GM12865 (cell line): ENCODE data around the gene TSEN34.
"Not testable (repeated sequence)": the region's sequence is repeated elsewhere in the genome, so short reads cannot be mapped to it uniquely, and the experiment has no call there.

Experiments
- DNase-seq: peaks from one replicate; pipeline ENCODE4 v3.0.0; 2010; ENCODE audit warnings: low read depth
- H3K4me3 ChIP-seq: 2 replicates; pipeline ENCODE4 v1.5.1; 2011; ENCODE audit warnings: mild to moderate bottlenecking, low read depth, low read length, control low read depth
- TF ChIP-seq, protein P1 (sequence below): IDR thresholded peaks from 2 replicates; pipeline ENCODE4 v1.5.1; 2011; ENCODE audit warnings: low read length, control low read depth, low read depth, inconsistent platforms; ENCODE audit not compliant: insufficient read depth; ENCODE audit errors: missing control alignments

TSEN34 gene

DNA sequence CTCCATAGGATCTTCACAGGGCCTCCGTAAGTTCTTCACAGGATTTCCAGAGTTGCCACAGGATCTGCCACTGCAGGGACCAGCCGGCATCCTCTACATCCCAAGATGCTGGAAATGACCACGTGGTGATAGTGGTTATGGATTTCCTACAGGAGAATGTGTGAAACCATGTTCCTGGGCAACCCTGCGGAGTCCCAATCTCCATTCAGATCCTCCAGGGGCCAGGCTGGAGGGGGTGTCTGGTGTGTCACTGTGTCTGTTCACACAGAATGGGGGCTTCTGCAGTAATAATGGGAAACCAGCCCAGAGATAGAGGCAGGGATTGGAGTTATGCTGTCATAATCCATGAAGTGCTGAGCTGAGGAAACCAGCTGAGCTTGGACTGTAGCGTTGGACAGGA is 42.8 kb downstream of the TSEN34 start:
- DNase-seq, result no peak
- TF ChIP-seq, protein P1, sequence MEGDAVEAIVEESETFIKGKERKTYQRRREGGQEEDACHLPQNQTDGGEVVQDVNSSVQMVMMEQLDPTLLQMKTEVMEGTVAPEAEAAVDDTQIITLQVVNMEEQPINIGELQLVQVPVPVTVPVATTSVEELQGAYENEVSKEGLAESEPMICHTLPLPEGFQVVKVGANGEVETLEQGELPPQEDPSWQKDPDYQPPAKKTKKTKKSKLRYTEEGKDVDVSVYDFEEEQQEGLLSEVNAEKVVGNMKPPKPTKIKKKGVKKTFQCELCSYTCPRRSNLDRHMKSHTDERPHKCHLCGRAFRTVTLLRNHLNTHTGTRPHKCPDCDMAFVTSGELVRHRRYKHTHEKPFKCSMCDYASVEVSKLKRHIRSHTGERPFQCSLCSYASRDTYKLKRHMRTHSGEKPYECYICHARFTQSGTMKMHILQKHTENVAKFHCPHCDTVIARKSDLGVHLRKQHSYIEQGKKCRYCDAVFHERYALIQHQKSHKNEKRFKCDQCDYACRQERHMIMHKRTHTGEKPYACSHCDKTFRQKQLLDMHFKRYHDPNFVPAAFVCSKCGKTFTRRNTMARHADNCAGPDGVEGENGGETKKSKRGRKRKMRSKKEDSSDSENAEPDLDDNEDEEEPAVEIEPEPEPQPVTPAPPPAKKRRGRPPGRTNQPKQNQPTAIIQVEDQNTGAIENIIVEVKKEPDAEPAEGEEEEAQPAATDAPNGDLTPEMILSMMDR, result no peak

DNA sequence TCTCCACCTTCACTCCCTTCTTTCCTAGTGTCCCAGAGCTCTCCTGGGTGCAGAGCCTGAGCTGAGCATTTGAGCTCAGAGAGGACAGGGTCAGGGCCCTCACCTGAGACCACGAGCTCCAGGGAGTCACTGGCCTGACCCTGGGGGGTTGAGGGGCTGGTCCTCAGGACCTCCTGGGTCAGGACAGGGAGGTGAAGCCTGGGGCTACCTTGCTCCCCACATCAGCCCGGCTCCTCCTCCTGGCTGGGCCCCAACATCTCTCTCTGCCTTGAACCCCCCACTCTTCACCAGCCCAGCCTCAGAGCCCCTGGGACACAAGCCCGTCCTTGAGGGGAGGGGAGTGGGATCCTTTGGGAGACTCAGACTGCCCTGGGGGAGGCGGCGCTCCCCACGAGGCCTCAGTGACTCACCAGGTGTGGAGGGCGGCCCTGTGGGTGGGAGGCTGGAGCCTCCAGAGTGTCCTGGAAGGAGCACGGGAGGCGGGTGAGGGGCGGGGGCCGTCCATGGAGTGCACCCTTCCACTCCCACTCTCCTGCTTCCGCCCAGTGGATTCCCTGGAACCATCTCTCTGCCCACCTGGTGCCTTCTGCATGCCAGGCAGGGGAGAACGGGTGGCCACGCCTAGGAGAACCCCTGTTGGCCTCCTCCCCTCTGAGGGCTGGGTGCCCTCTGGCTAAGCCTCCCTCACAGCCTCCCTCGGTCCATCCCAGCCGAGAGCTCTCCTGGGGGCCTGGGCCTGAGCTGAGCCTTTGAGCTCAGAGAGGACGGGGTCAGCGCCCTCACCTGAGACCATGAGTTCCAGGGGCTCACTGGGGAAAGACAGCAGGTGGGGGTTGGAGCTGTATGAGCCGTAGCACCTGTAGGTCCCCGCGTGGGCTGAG is 48.6 kb downstream of the TSEN34 start:
- not testable (repeated sequence) for DNase-seq, H3K4me3 ChIP-seq

More for the DNA sequence above, 42.8 kb downstream of the TSEN34 start:
- no peak overlapping the region for H3K4me3 ChIP-seq

DNA sequence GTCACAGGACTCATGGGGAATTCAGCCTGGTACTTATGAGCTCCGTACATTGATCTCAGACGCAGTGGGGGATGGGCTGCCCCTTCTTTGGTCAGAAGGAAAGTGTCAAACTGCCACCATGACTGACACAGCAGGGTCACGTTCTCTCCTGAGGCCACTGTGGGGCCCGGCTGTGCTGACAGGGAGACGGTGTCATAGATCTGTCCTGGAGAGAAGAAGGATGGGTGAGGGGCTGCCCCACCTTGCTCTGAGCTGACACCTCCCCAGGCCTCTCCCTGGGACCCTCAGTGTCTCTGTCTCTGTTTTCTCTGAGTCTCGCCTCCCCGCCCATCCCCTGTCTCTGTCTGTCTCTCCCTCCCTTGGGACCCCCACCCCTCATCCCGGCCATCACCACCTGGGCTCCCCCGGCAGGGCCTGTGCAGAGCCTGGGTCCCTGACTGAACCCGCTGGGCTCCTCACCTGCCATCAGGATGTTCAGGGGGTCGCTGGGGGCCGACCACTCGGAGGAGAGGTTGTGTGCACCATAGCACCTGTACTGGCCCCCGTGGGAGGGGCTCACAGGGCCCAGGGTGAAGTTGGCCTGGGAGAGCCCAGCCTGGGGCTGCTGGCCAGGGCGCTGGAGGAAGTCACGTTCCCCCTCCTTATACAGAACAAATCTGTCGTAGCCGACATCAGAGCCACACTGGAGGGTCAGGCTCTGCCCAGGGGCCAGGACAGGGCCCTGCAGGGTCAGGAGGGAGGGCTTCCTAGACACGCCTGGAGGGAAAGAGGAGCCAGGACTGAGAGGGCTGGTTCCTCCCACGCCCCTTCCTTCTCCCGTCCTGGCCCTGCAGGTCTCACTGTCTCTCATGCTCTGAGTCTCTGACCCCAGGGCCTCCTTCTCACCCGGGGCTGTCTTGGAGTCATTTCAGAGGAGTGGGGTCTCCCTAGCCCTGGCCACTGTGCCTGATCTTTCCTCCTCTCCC is 49.5 kb downstream of the TSEN34 start:
- H3K4me3 ChIP-seq, DNase-seq: not testable (repeated sequence)

DNA sequence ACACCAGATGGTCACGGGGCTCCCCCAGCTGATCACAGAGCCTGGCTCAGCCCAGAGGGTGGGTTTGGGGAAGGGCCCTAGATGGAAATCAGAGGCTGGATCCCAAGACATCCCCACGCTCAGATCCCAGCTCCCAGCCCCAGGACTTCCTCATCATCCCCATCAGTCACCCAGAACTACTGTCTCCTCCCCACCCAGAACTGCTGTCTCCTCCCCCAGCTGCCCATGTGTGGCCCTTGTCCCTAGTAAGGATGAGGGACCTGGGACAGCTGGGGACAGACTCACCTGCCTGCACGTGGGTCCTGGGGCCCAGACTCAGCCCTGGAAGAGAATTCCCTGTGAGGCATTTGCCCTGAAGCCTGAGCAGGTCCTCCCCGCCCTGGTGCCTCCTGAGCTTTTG is 51.1 kb downstream of the TSEN34 start:
- H3K4me3 ChIP-seq, DNase-seq: not testable (repeated sequence)

DNA sequence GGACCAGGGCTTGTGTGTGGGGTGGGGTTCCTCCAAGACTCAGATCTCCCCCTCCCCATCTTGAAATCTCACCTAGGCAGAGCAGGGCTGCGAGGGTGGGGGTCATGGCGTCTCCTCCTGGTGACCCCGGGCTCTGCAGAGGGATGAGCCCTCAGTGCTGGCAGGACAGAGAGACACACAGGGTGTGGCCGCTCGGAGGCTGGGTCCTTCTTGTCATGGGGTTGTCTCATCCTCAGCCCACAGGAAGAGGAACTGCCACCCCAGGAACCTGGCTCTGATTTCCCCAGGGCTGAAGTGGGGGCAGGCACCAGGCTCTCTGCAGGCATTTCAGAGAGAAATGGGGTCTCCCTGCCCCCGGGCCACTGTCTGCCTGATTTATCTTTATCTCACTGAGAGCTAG is 51.5 kb downstream of the TSEN34 start, which contains the start of gene LILRA6:
LILRA6 (minus strand) TSS at position 145 of the 400 bp plus-strand sequence.
- not testable (repeated sequence) for DNase-seq, H3K4me3 ChIP-seq

DNA sequence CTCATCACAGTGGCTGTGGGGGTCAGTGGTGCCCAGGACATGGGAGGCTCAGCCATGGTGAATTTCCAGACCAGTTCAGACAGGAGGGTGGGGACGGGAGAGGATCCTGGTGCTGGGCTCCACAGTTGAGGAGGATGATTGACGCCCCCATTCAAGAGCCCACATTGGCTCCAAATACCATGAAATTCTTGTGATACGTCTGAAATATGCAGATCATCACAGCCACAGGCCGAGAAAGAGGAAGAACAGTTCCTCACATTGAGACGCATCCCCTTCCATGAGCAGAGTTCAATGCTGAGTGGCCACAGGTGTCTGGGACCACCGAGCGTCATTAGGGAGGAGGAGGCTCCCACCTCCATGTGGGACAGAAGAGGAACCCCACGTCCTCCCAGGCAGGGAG is 52.7 kb downstream of the TSEN34 start:
- not testable (repeated sequence) for H3K4me3 ChIP-seq, DNase-seq
